Liver (tissue), 9 donors: Measurements from ENCODE around the gene ZNF628. TPM values are rescaled to one million over a fixed set of nuclear protein-coding genes. Genes with fewer than 3 reads are reported as not detected.

Source experiments
- DNase-seq: peaks from one replicate; pipeline ENCODE4 v3.0.0-alpha.2; 2017; ENCODE audit warnings: low spot score
- H3K27ac ChIP-seq, 2 donors: one replicate each; pipeline ENCODE4 v1.7.0; 2013; ENCODE audit warnings: inconsistent platforms in 2 of 2, low read length in 2 of 2, control low read depth in 1 of 2, low read depth in 1 of 2, mild to moderate bottlenecking in 1 of 2
- H3K27me3 ChIP-seq, 4 donors: one replicate each; pipeline versions ENCODE4 v1.6.1 to v1.7.0; 2013; ENCODE audit warnings: low read length in 3 of 4, inconsistent platforms in 1 of 4, mild to moderate bottlenecking in 1 of 4, moderate library complexity in 1 of 4; ENCODE audit not compliant: control insufficient read depth in 4 of 4, insufficient read depth in 4 of 4
- H3K36me3 ChIP-seq, 4 donors: one replicate each; pipeline versions ENCODE4 v1.6.1 to v1.7.0; 2013; ENCODE audit warnings: low read length in 3 of 4, mild to moderate bottlenecking in 3 of 4, low read depth in 1 of 4, moderate library complexity in 1 of 4; ENCODE audit not compliant: control insufficient read depth in 4 of 4, insufficient read depth in 3 of 4
- H3K4me1 ChIP-seq, 4 donors: one replicate each; pipeline versions ENCODE4 v1.6.1 to v1.7.0; 2013; ENCODE audit warnings: low read length in 3 of 4, mild to moderate bottlenecking in 3 of 4, moderate library complexity in 1 of 4; ENCODE audit not compliant: control insufficient read depth in 4 of 4, insufficient read depth in 4 of 4
- H3K4me3 ChIP-seq, 3 donors: one replicate each; pipeline versions ENCODE4 v1.6.1 to v1.7.0; 2013; ENCODE audit warnings: low read length in 3 of 3, control low read depth in 1 of 3, low read depth in 1 of 3, mild to moderate bottlenecking in 1 of 3
- H3K9ac ChIP-seq, 2 donors: one replicate each; pipeline ENCODE4 v1.7.0; 2013; ENCODE audit warnings: low read length in 2 of 2, mild to moderate bottlenecking in 2 of 2, moderate library complexity in 2 of 2, control low read depth in 1 of 2, low read depth in 1 of 2
- H3K9me3 ChIP-seq, 4 donors: one replicate each; pipeline versions ENCODE4 v1.6.1 to v1.7.0; 2013; ENCODE audit warnings: low read length in 3 of 4; ENCODE audit not compliant: control insufficient read depth in 4 of 4
- ATF3 ChIP-seq: IDR thresholded peaks from 2 replicates; pipeline ENCODE4 v1.6.1; 2016; ENCODE audit warnings: antibody characterized with exemption
- CTCF ChIP-seq: fragments of 150-350 bp; IDR thresholded peaks from 2 replicates; pipeline ENCODE4 v1.5.1; 2017; ENCODE audit warnings: improper control_type of control experiment, low read depth, low read length; ENCODE audit not compliant: missing input control
- EGR1 ChIP-seq, 2 donors: IDR thresholded peaks; 2 replicates each; pipeline ENCODE4 v1.6.1; 2016 to 2018; ENCODE audit warnings: antibody characterized with exemption in 2 of 2, low read depth in 2 of 2
- FOXA1 ChIP-seq: IDR thresholded peaks from 2 replicates; pipeline ENCODE4 v1.6.1; 2016; ENCODE audit warnings: antibody characterized with exemption
- FOXA2 ChIP-seq: IDR thresholded peaks from 2 replicates; pipeline ENCODE4 v1.6.1; 2016; ENCODE audit warnings: antibody characterized with exemption
- GABPA ChIP-seq, 2 donors: IDR thresholded peaks in 1 of 2; conservative IDR thresholded peaks in 1 of 2; 2 replicates each; pipeline ENCODE4 v1.6.1; 2016; ENCODE audit warnings: antibody characterized with exemption in 2 of 2, mild to moderate bottlenecking in 1 of 2, moderate library complexity in 1 of 2
- HNF4A ChIP-seq, 2 donors: conservative IDR thresholded peaks; 2 replicates each; pipeline ENCODE4 v1.6.1; 2016; ENCODE audit warnings: antibody characterized with exemption in 2 of 2, mild to moderate bottlenecking in 2 of 2
- HNF4G ChIP-seq: IDR thresholded peaks from 2 replicates; pipeline ENCODE4 v1.6.1; 2016; ENCODE audit warnings: antibody characterized with exemption
- JUND ChIP-seq, 2 donors: IDR thresholded peaks; 2 replicates each; pipeline ENCODE4 v1.6.1; 2016; ENCODE audit warnings: antibody characterized with exemption in 2 of 2
- MAX ChIP-seq: IDR thresholded peaks from 2 replicates; pipeline ENCODE4 v1.6.1; 2016; ENCODE audit warnings: antibody characterized with exemption
- NR2F2 ChIP-seq: IDR thresholded peaks from 2 replicates; pipeline ENCODE4 v1.6.1; 2016; ENCODE audit warnings: antibody characterized with exemption
- RAD21 ChIP-seq, 2 donors: IDR thresholded peaks; 2 replicates each; pipeline ENCODE4 v1.6.1; 2016; ENCODE audit warnings: antibody characterized with exemption in 2 of 2, mild to moderate bottlenecking in 2 of 2
- REST ChIP-seq: IDR thresholded peaks from 2 replicates; pipeline ENCODE4 v1.6.1; 2016; ENCODE audit warnings: antibody characterized with exemption, mild to moderate bottlenecking
- RXRA ChIP-seq, 2 donors: IDR thresholded peaks; 2 replicates each; pipeline ENCODE4 v1.6.1; 2017 to 2018; ENCODE audit warnings: antibody characterized with exemption in 2 of 2, mild to moderate bottlenecking in 1 of 2
- SP1 ChIP-seq: IDR thresholded peaks from 2 replicates; pipeline ENCODE4 v1.6.1; 2018; ENCODE audit warnings: antibody characterized with exemption, mild to moderate bottlenecking
- TAF1 ChIP-seq: conservative IDR thresholded peaks from 2 replicates; pipeline ENCODE4 v1.6.1; 2016; ENCODE audit warnings: antibody characterized with exemption, mild to moderate bottlenecking
- YY1 ChIP-seq: IDR thresholded peaks from 2 replicates; pipeline ENCODE4 v1.6.1; 2016; ENCODE audit warnings: antibody characterized with exemption, mild to moderate bottlenecking
- ZBTB33 ChIP-seq: IDR thresholded peaks from 2 replicates; pipeline ENCODE4 v1.6.1; 2016; ENCODE audit warnings: antibody characterized with exemption
- WGBS: extraction: QIAGEN DNeasy Blood & Tissue Kit; methylation state at CpG from one replicate; pipeline ENCODE4 v1.1.7; 2013; 5-methylcytosine and 5-hydroxymethylcytosine counted together
- polyA plus RNA-seq, 2 donors: library from polyadenylated mRNA; stranded (reverse) in 1 of 2; unstranded in 1 of 2; fragments of 200-250 nt in 1 of 2; fragments of >200 nt in 1 of 2; fragmentation: Nextera tagmentation in 1 of 2; extraction: Ambion mirVana in 1 of 2; gene quantifications; one replicate each; pipeline versions ENCODE4 v1.2.1 to v1.2.3, GENCODE V29; 2013 to 2015
- total RNA-seq, 2 donors: library from RNA; depleted of rRNA; stranded (reverse); fragments of >200 nt; gene quantifications; one replicate each; pipeline ENCODE4 v1.2.3, GENCODE V29; 2014
- donor health status: healthy.
- donor health status: healthy.
- donor health status: healthy.
- donor health status: healthy.
- donor health status: healthy.

The ZNF628 gene
- total and polyA plus RNA-seq, 4 donors: 0.99 to 4.4 (median 1.5) TPM

- TF ChIP-seq REST: no peak
- no peak for TF ChIP-seq ATF3
- no peak for TF ChIP-seq RXRA (IDR thresholded peaks at IDR 0.05)
- no peak for TF ChIP-seq YY1
- TF ChIP-seq HNF4A (conservative IDR thresholded peaks at IDR 0.05): no peak
- TF ChIP-seq NR2F2: no peak
Observed at GRCh38 chr19:55464662-55465054, 11.8 kb upstream of the ZNF628 start, which contains the start of gene C19orf85 (continued).

- Histone ChIP-seq H3K9me3 (no peaks in the 10 kb centered on the region), H3K27me3 (no peaks in the 10 kb centered on the region), H3K4me1 (peaks cover 10 to 31% (median 21%) of the 10 kb centered on the region in 4 donors), H3K27ac (no peak overlapping the region), H3K4me3 (no peak overlapping the region), H3K36me3 (no peaks in the 10 kb centered on the region), H3K9ac (no peak overlapping the region)
- no peak for DNase-seq
- WGBS: 92% methylated on average over 11 of the region's 11 CpGs
- TF ChIP-seq NR2F2 (no peak), EGR1 (IDR thresholded peaks at IDR 0.05; ENCODE audit: low read depth in 2 of 2) (no peak), YY1 (no peak), REST (no peak), FOXA1 (no peak), RAD21 (IDR thresholded peaks at IDR 0.05) (no peak), HNF4G (no peak), RXRA (IDR thresholded peaks at IDR 0.05) (no peak), GABPA (IDR thresholded peaks at IDR 0.05 in 1 of 2, conservative IDR thresholded peaks at IDR 0.05 in 1 of 2) (no peak), FOXA2 (no peak), MAX (no peak), ZBTB33 (no peak), TAF1 (no peak), JUND (IDR thresholded peaks at IDR 0.05) (no peak), HNF4A (conservative IDR thresholded peaks at IDR 0.05) (no peak), CTCF (no peak), SP1 (no peak)
Observed at GRCh38 chr19:55465460-55466240, 10.8 kb upstream of the ZNF628 start.
